Suprapubic skin (tissue), 4 donors: ENCODE data around the gene URB1.

Source experiments
- POLR2A ChIP-seq, 2 donors: fragments of 450-650 bp; IDR thresholded peaks; one replicate each; pipeline ENCODE4 v1.6.1; 2017; ENCODE audit warnings: antibody characterized with exemption in 2 of 2, mild to moderate bottlenecking in 2 of 2, moderate library complexity in 2 of 2
- POLR2AphosphoS5 ChIP-seq, 3 donors: sonication (generic); formaldehyde crosslinking; IDR thresholded peaks; one replicate each; pipeline ENCODE4 v1.6.1; 2017; ENCODE audit warnings: antibody characterized with exemption in 3 of 3
- TF ChIP-seq, protein P1 (sequence below), 2 donors: fragments of 200-600 bp in 1 of 2; fragments of 450-650 bp in 1 of 2; sonication (generic) in 1 of 2; IDR thresholded peaks; one replicate each; pipeline ENCODE4 v1.5.1; 2016 to 2019; ENCODE audit warnings: antibody characterized with exemption in 2 of 2, mild to moderate bottlenecking in 1 of 2, moderate library complexity in 1 of 2

DNA sequence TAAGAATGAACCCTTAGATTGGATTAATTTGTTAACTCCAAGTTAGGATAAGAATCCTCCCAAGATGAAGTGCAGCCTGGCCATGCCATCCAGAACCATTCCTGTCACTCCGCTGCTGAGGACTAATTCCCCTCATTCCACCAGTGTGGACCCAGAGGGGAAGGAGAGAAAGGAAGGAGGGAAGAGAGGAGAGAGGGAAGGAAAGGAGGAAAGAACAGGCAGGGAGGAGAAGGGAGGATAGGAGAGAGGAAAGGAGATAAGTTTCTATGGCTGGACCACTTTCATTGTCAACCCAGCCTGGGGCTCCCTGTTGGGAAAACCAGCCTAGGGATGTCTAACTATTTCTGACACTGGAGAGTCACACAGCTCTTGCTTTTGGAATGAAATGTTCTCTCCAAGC is 89.4 kb downstream of the URB1 start:
- TF ChIP-seq POLR2A (IDR thresholded peaks at IDR 0.05) (no peak), POLR2AphosphoS5 (IDR thresholded peaks at IDR 0.05) (no peak)
- TF ChIP-seq, protein P1, sequence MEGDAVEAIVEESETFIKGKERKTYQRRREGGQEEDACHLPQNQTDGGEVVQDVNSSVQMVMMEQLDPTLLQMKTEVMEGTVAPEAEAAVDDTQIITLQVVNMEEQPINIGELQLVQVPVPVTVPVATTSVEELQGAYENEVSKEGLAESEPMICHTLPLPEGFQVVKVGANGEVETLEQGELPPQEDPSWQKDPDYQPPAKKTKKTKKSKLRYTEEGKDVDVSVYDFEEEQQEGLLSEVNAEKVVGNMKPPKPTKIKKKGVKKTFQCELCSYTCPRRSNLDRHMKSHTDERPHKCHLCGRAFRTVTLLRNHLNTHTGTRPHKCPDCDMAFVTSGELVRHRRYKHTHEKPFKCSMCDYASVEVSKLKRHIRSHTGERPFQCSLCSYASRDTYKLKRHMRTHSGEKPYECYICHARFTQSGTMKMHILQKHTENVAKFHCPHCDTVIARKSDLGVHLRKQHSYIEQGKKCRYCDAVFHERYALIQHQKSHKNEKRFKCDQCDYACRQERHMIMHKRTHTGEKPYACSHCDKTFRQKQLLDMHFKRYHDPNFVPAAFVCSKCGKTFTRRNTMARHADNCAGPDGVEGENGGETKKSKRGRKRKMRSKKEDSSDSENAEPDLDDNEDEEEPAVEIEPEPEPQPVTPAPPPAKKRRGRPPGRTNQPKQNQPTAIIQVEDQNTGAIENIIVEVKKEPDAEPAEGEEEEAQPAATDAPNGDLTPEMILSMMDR (IDR thresholded peaks at IDR 0.05) = no peak
